ENCODE data around the gene DMWD.

DNA sequence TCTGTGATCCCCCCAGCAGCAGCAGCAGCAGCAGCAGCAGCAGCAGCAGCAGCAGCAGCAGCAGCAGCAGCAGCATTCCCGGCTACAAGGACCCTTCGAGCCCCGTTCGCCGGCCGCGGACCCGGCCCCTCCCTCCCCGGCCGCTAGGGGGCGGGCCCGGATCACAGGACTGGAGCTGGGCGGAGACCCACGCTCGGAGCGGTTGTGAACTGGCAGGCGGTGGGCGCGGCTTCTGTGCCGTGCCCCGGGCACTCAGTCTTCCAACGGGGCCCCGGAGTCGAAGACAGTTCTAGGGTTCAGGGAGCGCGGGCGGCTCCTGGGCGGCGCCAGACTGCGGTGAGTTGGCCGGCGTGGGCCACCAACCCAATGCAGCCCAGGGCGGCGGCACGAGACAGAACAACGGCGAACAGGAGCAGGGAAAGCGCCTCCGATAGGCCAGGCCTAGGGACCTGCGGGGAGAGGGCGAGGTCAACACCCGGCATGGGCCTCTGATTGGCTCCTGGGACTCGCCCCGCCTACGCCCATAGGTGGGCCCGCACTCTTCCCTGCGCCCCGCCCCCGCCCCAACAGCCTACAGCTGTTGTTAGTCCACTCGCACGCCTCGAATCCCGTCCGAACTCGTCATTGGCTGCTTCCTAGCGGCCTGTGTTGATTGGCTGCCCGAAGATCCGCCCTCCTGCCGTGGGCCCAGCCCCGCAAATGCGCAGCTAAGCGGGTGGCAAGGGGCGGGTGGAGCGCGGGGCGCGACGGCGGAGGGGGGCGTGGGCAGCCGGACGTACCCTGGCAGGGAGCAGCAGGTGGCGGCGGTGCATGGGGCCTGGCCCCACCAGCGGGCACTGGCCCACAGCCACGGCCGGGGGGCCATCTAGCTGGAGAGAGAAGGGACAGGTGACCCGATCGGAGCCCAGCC, 22.2 kb downstream of the DMWD start:
- TF ChIP-seq POLR2AphosphoS5 (IDR thresholded peaks at IDR 0.05; ENCODE audit: low read depth, low read length) (peak; percentile 52), SMARCC2 (IDR thresholded peaks at IDR 0.05) (no peak), ZNF530 (CRISPR knock-in tag; IDR thresholded peaks at IDR 0.05; ENCODE audit: low read depth) (no peak; the same call in 1 of the 2 replicates), JDP2 (CRISPR knock-in tag; IDR thresholded peaks at IDR 0.05; ENCODE audit: borderline replicate concordance) (peak; percentile 43; the same call in 1 of the 2 replicates), RAD21 (CRISPR knock-in tag; IDR thresholded peaks at IDR 0.05) (peak; percentile 88), RFX5 (IDR thresholded peaks at IDR 0.05; ENCODE audit: low read depth, low read length) (peak; percentile 62), SOX6 (IDR thresholded peaks at IDR 0.05) (no peak), SOX6 (CRISPR knock-in tag; IDR thresholded peaks at IDR 0.05) (peak; percentile 75), IRF2 (CRISPR knock-in tag; IDR thresholded peaks at IDR 0.05) (0 out of 2 replicates have a peak, but pooled peaks have one; percentile 28)
- TF ChIP-seq, protein P1, sequence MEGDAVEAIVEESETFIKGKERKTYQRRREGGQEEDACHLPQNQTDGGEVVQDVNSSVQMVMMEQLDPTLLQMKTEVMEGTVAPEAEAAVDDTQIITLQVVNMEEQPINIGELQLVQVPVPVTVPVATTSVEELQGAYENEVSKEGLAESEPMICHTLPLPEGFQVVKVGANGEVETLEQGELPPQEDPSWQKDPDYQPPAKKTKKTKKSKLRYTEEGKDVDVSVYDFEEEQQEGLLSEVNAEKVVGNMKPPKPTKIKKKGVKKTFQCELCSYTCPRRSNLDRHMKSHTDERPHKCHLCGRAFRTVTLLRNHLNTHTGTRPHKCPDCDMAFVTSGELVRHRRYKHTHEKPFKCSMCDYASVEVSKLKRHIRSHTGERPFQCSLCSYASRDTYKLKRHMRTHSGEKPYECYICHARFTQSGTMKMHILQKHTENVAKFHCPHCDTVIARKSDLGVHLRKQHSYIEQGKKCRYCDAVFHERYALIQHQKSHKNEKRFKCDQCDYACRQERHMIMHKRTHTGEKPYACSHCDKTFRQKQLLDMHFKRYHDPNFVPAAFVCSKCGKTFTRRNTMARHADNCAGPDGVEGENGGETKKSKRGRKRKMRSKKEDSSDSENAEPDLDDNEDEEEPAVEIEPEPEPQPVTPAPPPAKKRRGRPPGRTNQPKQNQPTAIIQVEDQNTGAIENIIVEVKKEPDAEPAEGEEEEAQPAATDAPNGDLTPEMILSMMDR (CRISPR knock-in tag; IDR thresholded peaks at IDR 0.05): peak; percentile 94
- TF ChIP-seq, protein P2, sequence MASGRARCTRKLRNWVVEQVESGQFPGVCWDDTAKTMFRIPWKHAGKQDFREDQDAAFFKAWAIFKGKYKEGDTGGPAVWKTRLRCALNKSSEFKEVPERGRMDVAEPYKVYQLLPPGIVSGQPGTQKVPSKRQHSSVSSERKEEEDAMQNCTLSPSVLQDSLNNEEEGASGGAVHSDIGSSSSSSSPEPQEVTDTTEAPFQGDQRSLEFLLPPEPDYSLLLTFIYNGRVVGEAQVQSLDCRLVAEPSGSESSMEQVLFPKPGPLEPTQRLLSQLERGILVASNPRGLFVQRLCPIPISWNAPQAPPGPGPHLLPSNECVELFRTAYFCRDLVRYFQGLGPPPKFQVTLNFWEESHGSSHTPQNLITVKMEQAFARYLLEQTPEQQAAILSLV (CRISPR knock-in tag; IDR thresholded peaks at IDR 0.05; ENCODE audit: borderline replicate concordance): 0 out of 2 replicates have a peak, but pooled peaks have one; percentile 4
- TF ChIP-seq, protein P3, sequence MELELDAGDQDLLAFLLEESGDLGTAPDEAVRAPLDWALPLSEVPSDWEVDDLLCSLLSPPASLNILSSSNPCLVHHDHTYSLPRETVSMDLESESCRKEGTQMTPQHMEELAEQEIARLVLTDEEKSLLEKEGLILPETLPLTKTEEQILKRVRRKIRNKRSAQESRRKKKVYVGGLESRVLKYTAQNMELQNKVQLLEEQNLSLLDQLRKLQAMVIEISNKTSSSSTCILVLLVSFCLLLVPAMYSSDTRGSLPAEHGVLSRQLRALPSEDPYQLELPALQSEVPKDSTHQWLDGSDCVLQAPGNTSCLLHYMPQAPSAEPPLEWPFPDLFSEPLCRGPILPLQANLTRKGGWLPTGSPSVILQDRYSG (CRISPR knock-in tag; IDR thresholded peaks at IDR 0.05): no peak
